ENCODE results near the gene CAMKMT.

DNA sequence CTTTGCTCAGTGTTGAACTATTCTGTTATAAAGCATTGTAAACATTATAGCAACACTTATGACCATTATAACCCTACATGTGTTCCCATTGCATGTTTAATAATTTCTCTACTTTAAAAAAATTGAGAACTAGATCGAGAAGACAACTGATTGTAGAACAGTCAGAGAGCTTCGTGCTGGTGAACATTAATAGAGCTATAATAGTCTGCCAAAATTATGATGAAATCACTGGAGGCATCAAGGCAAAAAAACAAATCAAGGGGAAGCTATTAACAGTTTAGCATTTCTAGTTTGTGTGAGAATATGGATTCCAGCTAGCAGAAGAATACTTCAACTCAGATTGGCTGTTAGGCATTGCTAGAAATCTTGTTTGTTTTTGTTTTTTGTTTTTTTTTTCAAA lies 284.2 kb downstream of the CAMKMT start:
- no peak for TF ChIP-seq YY1 (IDR thresholded peaks at IDR 0.05; ENCODE audit: insufficient read depth, insufficient read length)
- no peak for TF ChIP-seq SUZ12 (IDR thresholded peaks at IDR 0.05; ENCODE audit: extremely low read depth, insufficient read depth, insufficient read length)

Data from NT2/D1 (cell line).